Common myeloid progenitor, CD34-positive (primary cell): ENCODE results near the gene SMC5.

Experiments
- CTCF ChIA-PET: fragments of 350-600 bp; sonication (Branson Sonifier 250); formaldehyde crosslinking; loops from one replicate; lab custom pipeline; 2021; ENCODE audit warnings: antibody characterized with exemption; lab: Charles Lee
- POLR2A ChIA-PET: fragments of 350-600 bp; sonication (Branson Sonifier 250); formaldehyde crosslinking; loops from one replicate; lab custom pipeline; 2021; ENCODE audit warnings: antibody characterized with exemption; lab: Charles Lee
- DNase-seq, 3 donors: peaks; one replicate each; pipeline versions ENCODE4 v3.0.0 to v3.0.0-alpha.2; 2013
- H3K27ac ChIP-seq, 2 experiments: 1 replicate in 1 of 2; 2 replicates in 1 of 2; pipeline ENCODE4 v1.7.0; 2013; ENCODE audit warnings: inconsistent platforms in 2 of 2, low read length in 2 of 2, mild to moderate bottlenecking in 2 of 2, low read depth in 1 of 2, moderate library complexity in 1 of 2; ENCODE audit not compliant: severe bottlenecking in 2 of 2, insufficient read depth in 1 of 2, poor library complexity in 1 of 2
- H3K27me3 ChIP-seq, 5 experiments: replicated peaks in 2 of 5; 1 replicate in 3 of 5; 2 replicates in 2 of 5; pipeline versions ENCODE4 v1.6.1 to v1.7.0; 2013; ENCODE audit warnings: low read length in 4 of 5, mild to moderate bottlenecking in 2 of 5, moderate library complexity in 2 of 5, inconsistent platforms in 1 of 5; ENCODE audit not compliant: insufficient read depth in 5 of 5, control insufficient read depth in 4 of 5
- H3K36me3 ChIP-seq, 4 experiments: 1 replicate in 2 of 4; 2 replicates in 2 of 4; pipeline versions ENCODE4 v1.6.1 to v1.7.0; 2013; ENCODE audit warnings: low read length in 3 of 4, control low read depth in 1 of 4, mild to moderate bottlenecking in 1 of 4; ENCODE audit not compliant: control insufficient read depth in 4 of 4, insufficient read depth in 4 of 4
- H3K4me1 ChIP-seq, 4 experiments: 1 replicate in 3 of 4; 2 replicates in 1 of 4; pipeline versions ENCODE4 v1.6.1 to v1.7.1; 2013; ENCODE audit warnings: low read length in 3 of 4, mild to moderate bottlenecking in 3 of 4, control low read depth in 1 of 4, inconsistent platforms in 1 of 4, moderate library complexity in 1 of 4; ENCODE audit not compliant: control insufficient read depth in 4 of 4, insufficient read depth in 4 of 4; ENCODE audit errors: control extremely low read depth in 1 of 4
- H3K4me3 ChIP-seq, 7 experiments: 1 replicate in 4 of 7; 2 replicates in 3 of 7; pipeline versions ENCODE4 v1.5.1 to v1.7.0; 2013; ENCODE audit warnings: mild to moderate bottlenecking in 7 of 7, low read length in 6 of 7, moderate library complexity in 6 of 7, inconsistent platforms in 2 of 7, low read depth in 2 of 7, control low read depth in 1 of 7; ENCODE audit not compliant: insufficient read depth in 4 of 7, control insufficient read depth in 1 of 7; ENCODE audit errors: extremely low read depth in 1 of 7
- H3K9me3 ChIP-seq, 5 experiments: 1 replicate in 4 of 5; 2 replicates in 1 of 5; pipeline versions ENCODE4 v1.6.1 to v1.7.1; 2013; ENCODE audit warnings: low read length in 4 of 5, mild to moderate bottlenecking in 2 of 5, inconsistent platforms in 1 of 5, low read depth in 1 of 5, moderate library complexity in 1 of 5; ENCODE audit not compliant: control insufficient read depth in 4 of 5, insufficient read depth in 2 of 5; ENCODE audit errors: control extremely low read depth in 1 of 5
- WGBS: methylation state at CpG from one replicate; pipeline ENCODE4 v1.1.5; 2013; ENCODE audit not compliant: insufficient coverage; 5-methylcytosine and 5-hydroxymethylcytosine counted together

Gene SMC5

GRCh38 chr9:70389188-70389587, 130.4 kb downstream of the SMC5 start:
- Histone ChIP-seq H3K27ac (no peak overlapping the region), H3K9me3 (no peaks in the 10 kb centered on the region), H3K4me3 (no peak overlapping the region), H3K4me1 (no peaks in the 10 kb centered on the region), H3K36me3 (peaks cover 0 to 11% (median 0%) of the 10 kb centered on the region in 4 experiments), H3K27me3 (no peaks in the 10 kb centered on the region)
- ChIA-PET CTCF (interaction anchor here (1.1 to 2.3 kb wide), 2 partner anchors 95 to 213 kb away, joined by 3 to 6 read pairs; no protein-coding TSS in a partner anchor), POLR2A (no interaction called here)
- DNase-seq, result no peak
- 100% methylated on average over 3 of the region's 3 CpGs for WGBS

GRCh38 chr9:70389621-70390266, 131.0 kb downstream of the SMC5 start:
- Histone ChIP-seq H3K9me3 (no peaks in the 10 kb centered on the region), H3K4me1 (no peaks in the 10 kb centered on the region), H3K27ac (no peak overlapping the region), H3K27me3 (no peaks in the 10 kb centered on the region), H3K4me3 (no peak overlapping the region), H3K36me3 (peaks cover 0 to 11% (median 0%) of the 10 kb centered on the region in 4 experiments)
- DNase-seq, result no peak
- WGBS, result 93% methylated on average over 4 of the region's 10 CpGs
- POLR2A ChIA-PET, result no interaction called here
- CTCF ChIA-PET, result interaction anchor here (1.1 to 2.5 kb wide), 6 partner anchors 21 to 213 kb away, joined by 3 to 6 read pairs (median 4); no protein-coding TSS in a partner anchor

DNA sequence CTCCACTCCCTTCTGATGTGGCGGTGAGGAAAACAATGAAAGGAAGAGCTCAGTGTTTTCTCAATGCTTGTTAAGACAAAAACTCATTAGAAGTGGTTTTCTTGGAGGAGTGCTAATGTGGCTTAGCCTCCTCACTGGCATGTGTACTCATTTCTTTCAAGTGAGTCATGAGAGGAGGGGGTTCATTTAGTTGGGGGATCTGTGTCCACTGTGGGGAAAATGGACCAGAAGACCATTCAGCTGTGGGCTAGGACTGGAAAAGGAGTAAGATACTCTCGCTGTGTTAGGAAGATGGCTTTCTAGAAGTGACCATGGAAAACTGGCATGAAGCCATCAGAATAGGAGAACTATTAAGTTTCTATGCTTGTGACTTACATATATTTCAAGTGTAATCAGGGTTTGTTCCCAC, 132.2 kb downstream of the SMC5 start:
- CTCF ChIA-PET, result interaction anchor here (0.7 to 2.5 kb wide), 12 partner anchors 13 to 212 kb away, joined by 3 to 6 read pairs (median 4); partner anchors contain the start of gene KLF9

GRCh38 chr9:70392189-70392588, 133.4 kb downstream of the SMC5 start:
- POLR2A ChIA-PET, result no interaction called here

More for the DNA sequence above, 132.2 kb downstream of the SMC5 start:
- 88% methylated on average over 1 of the region's 2 CpGs for whole genome bisulfite sequencing
- H3K27me3 ChIP-seq, result no peaks in the 10 kb centered on the region
- DNase-seq, result no peak
- peaks cover 0 to 11% (median 0%) of the 10 kb centered on the region in 4 experiments for H3K36me3 ChIP-seq
- no peak overlapping the region for H3K4me3 ChIP-seq
- H3K4me1 ChIP-seq, result no peaks in the 10 kb centered on the region
- no peaks in the 10 kb centered on the region for H3K9me3 ChIP-seq
- no peak overlapping the region for H3K27ac ChIP-seq
- POLR2A ChIA-PET, result interaction anchor here (0.6 to 1.0 kb wide), 2 partner anchors 35 to 778 kb away, joined by 3 to 4 read pairs; no protein-coding TSS in a partner anchor

GRCh38 chr9:70392850-70393249, 134.1 kb downstream of the SMC5 start:
- no peak overlapping the region for H3K27ac ChIP-seq
- no peak for DNase-seq
- POLR2A ChIA-PET, result no interaction called here
- H3K36me3 ChIP-seq, result no peaks in the 10 kb centered on the region
- H3K4me1 ChIP-seq, result peaks cover 5 to 10% (median 8%) of the 10 kb centered on the region in 4 experiments
- H3K9me3 ChIP-seq, result no peaks in the 10 kb centered on the region
- H3K4me3 ChIP-seq, result no peak overlapping the region
- CTCF ChIA-PET, result interaction anchor here (0.5 to 2.8 kb wide), 6 partner anchors 9 to 210 kb away, joined by 3 to 9 read pairs (median 3); partner anchors contain the start of gene KLF9
- 100% methylated on average over 2 of the region's 3 CpGs for WGBS
- no peaks in the 10 kb centered on the region for H3K27me3 ChIP-seq

More at GRCh38 chr9:70392189-70392588, 133.4 kb downstream of the SMC5 start:
- H3K27ac ChIP-seq, result no peak overlapping the region
- no peaks in the 10 kb centered on the region for H3K9me3 ChIP-seq
- 62% methylated on average over 2 of the region's 2 CpGs for WGBS
- H3K4me3 ChIP-seq, result no peak overlapping the region
- H3K27me3 ChIP-seq, result no peaks in the 10 kb centered on the region
- CTCF ChIA-PET, result interaction anchor here (1.2 to 2.8 kb wide), 5 partner anchors 18 to 51 kb away, joined by 4 to 8 read pairs (median 5); partner anchors contain the start of gene KLF9
- H3K36me3 ChIP-seq, result peaks cover 0 to 5% (median 0%) of the 10 kb centered on the region in 4 experiments
- DNase-seq, result peak in 2 of 3 donors; percentile 38 to 47
- peaks cover 0 to 5% (median 2%) of the 10 kb centered on the region in 4 experiments for H3K4me1 ChIP-seq

DNA sequence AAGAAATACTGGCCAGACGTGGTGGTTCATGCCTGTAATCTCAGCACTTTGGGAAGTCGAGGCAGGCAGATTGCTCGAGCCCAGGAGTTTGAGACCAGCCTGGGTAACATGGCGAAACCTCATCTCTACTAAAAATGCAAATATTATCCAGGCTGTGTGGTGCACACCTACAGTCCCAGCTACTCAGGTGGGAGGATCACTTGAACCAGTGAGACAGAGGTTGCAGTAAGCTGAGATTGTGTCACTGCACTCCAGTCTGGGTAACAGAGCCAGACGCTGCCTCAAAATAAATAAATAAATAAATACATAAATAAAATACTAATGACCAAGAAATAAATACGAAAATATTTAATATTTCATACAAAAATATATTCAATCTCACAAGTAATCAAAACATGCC, 136.9 kb downstream of the SMC5 start:
- 96% methylated on average over 4 of the region's 6 CpGs for WGBS
- Histone ChIP-seq H3K9me3 (no peaks in the 10 kb centered on the region), H3K36me3 (no peaks in the 10 kb centered on the region), H3K27ac (no peak overlapping the region), H3K4me3 (no peak overlapping the region), H3K27me3 (no peaks in the 10 kb centered on the region), H3K4me1 (peaks cover 5 to 19% (median 15%) of the 10 kb centered on the region in 4 experiments)
- CTCF ChIA-PET, result no interaction called here
- DNase-seq, result no peak
- POLR2A ChIA-PET, result no interaction called here

GRCh38 chr9:70398145-70398556, 139.4 kb downstream of the SMC5 start:
- peaks cover 5 to 21% (median 15%) of the 10 kb centered on the region in 4 experiments for H3K4me1 ChIP-seq
- no peaks in the 10 kb centered on the region for H3K27me3 ChIP-seq
- peak; percentile 86 to 97 (median 95) for DNase-seq
- no peaks in the 10 kb centered on the region for H3K9me3 ChIP-seq
- 40% methylated on average over 2 of the region's 4 CpGs for WGBS
- peak overlapping the region in 1 of 2 experiments; percentile 18 for H3K27ac ChIP-seq
- CTCF ChIA-PET, result interaction anchor here (0.7 to 2.0 kb wide), 4 partner anchors 10 to 767 kb away, joined by 3 to 8 read pairs (median 6); no protein-coding TSS in a partner anchor
- POLR2A ChIA-PET, result interaction anchor here (0.6 to 0.7 kb wide), 3 partner anchors 22 to 66 kb away, joined by 3 to 5 read pairs (median 4); no protein-coding TSS in a partner anchor
- peak overlapping the region in 2 of 7 experiments; percentile 3 to 19 for H3K4me3 ChIP-seq
- no peaks in the 10 kb centered on the region for H3K36me3 ChIP-seq
